Left renal cortex interstitium (tissue), 4 donors: ENCODE results near the gene MDM4. TPM values are rescaled to one million over a fixed set of nuclear protein-coding genes. Genes with fewer than 3 reads are reported as not detected.
A peak's percentile ranks its signal among the peaks of the same experiment; 100 is the strongest.

Experiments
- DNase-seq, 4 donors: peaks; one replicate each; pipeline ENCODE4 v3.0.0-alpha.2; 2013; ENCODE audit warnings: low read depth in 4 of 4, low spot score in 2 of 4, missing footprints in 1 of 4
- polyA plus RNA-seq, 4 donors: library from polyadenylated mRNA; unstranded; fragments of 120-200 nt; gene quantifications; one replicate each; pipeline ENCODE4 v1.2.1, GENCODE V29; 2013; ENCODE audit not compliant: insufficient read length in 4 of 4

MDM4 gene, protein sequence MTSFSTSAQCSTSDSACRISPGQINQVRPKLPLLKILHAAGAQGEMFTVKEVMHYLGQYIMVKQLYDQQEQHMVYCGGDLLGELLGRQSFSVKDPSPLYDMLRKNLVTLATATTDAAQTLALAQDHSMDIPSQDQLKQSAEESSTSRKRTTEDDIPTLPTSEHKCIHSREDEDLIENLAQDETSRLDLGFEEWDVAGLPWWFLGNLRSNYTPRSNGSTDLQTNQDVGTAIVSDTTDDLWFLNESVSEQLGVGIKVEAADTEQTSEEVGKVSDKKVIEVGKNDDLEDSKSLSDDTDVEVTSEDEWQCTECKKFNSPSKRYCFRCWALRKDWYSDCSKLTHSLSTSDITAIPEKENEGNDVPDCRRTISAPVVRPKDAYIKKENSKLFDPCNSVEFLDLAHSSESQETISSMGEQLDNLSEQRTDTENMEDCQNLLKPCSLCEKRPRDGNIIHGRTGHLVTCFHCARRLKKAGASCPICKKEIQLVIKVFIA
- 10 to 100 TPM; 15.9 to 85.8 (median 40.8) TPM for polyA plus RNA-seq

DNA sequence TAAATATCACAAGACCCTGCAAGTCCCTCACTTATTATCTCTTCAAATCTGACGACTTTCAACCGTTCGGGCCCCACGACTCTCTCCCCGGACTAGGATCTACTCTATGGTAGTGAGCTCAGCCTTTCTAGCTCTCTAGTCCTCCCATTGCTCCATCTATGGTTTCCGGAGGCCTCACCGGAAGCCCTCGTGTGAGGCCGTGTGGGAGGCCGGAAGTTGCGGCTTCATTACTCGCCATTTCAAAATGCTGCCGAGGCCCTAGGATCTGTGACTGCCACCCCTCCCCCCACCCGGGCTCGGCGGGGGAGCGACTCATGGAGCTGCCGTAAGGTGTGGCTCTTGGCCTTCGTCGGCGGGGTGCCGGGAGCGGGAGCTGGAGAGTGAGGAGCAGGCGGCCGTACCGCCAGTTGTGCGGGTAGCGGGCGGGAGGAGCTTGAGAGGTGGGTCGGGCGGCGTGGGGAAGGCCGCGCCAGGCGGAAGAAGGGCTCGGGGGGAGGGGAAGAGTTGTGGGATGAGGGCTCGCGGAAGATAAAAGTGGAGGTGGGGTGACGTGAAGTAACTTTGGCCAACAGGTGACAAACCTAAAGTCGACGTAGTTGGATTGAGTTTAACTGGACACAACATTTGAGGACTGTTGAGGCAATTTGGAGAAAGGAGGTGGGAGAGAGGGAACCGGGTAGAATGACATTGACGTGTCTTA lies at the start of gene MDM4:
Gene MDM4 (plus strand): TSS at position 227 of the 700 bp plus-strand sequence. CDS start 9,113 bp downstream, outside the sequence.
- DNase-seq = peak; percentile 89 to 92 (median 91)

DNA sequence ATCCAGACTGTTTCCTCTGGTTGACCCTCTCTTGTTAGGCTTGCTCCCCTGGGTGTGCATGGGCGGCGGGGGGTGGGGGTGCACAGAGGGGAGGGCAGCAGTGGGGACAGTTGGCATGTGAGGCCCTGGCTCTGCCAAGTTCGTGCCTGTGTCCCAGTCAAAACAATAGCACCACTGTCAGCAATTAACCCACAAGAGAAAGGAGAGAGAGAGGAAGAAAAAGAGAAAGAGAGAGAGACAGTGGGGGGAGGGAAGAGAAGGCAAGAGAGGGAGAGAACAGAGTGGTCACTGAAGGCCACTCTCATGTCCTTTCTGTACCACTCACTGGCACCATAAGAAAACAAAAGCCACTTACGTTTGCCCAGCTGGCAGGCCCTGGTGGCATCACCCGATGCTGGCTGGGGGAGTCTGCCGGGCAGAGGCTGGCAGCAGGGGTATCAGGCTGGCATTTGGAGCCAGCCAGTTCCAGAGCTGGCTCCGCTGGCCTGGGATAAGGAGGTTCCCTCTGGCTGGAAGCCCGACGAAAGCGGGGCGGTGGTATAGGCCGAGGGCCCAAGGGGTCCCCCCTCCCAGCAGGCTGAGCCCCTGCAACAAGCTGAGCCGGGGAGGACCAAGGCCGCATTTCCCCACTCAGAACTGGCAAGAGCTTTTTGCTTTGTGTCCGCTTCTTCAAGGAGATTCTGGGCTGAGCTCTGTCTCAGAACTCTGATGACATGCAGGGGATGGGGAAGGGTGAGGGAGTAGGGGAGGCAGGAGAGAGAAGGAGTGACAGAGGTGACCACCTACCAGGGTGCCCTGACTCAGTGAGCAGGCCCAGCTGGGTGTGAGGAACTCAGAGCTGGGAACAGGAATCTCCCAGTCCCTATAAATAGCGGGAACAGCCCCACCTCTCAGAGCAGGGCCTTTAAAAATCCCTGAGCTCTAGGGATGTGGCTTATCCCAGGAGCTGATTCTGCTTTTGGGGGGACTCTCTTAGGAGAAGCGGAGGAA lies 49.5 kb upstream of the MDM4 start:
- no peak for DNase-seq

- DNase-seq = no peak
These were observed 48.0 kb upstream of the MDM4 start for GRCh38 chr1:204468206-204468605.

- no peak for DNase-seq
These were observed 47.4 kb upstream of the MDM4 start for GRCh38 chr1:204468766-204469302.

- no peak for DNase-seq
These were observed 46.9 kb upstream of the MDM4 start for GRCh38 chr1:204469304-204469703.

DNA sequence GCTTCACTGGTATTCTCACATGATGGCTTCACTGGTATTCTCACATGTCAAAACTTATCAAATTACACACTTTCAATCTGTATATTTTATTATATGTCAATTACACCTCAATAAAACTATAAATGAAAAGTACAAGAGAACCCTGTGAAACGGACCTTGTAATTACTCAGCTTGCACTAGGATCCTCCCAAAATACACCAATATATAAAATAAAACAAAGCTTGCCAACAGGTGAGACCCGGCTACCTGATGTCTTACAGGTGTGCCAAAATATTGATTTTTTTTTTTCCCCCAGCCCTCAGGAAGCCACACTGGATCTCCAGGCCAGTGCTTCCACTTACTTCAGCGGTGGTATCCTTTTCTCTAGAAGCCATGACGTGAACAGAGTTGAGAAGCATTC lies 44.5 kb upstream of the MDM4 start:
- DNase-seq = no peak

DNA sequence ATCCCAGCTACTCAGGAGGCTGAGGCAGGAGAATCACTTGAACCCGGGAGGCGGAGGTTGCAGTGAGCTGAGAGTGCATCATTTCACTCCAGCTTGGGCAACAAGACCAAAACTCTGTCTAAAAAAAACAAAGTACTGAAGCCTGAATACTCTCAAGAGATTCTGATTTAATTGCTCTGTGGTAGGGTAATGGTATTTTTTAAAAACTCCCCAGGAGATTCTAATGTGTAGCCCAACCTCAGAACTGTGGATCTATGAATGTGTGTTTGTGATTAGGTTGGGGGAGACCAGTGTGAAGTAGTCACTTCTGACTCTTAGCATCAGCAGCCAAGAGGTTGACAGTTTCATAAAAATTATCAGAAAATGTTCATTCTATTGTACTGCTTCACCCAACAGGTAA lies 43.5 kb upstream of the MDM4 start:
- DNase-seq = no peak

DNA sequence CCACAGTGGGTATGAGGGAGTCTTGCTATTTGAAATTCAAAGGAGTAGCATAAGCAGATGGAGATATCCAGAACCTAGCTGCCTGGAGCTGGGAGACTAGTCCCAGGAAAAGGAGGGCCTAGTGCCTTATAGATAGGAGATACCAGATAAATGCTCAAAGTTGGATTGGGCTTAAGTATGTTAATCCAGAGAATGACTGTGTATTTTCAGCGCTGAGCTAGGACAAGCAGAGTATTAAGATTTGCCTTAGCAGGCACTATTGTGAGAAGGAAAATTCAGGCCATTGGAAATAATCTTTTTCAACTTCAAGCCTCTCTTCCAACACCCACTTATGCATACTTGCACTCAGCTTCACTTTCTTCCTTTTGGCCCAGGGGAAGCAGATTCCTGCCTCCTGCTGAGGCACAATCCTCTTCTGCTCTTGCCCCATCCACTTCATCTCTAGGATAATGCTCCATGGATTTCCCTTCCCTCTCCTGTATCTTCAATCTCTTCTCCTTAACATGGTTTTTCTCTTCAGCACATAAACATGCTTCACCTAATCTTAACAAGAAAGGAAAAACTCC lies 42.7 kb upstream of the MDM4 start:
- no peak for DNase-seq

- DNase-seq = no peak
These were observed 40.4 kb upstream of the MDM4 start for GRCh38 chr1:204475656-204476432.

- no peak for DNase-seq
These were observed 39.6 kb upstream of the MDM4 start for GRCh38 chr1:204476563-204476962.

DNA sequence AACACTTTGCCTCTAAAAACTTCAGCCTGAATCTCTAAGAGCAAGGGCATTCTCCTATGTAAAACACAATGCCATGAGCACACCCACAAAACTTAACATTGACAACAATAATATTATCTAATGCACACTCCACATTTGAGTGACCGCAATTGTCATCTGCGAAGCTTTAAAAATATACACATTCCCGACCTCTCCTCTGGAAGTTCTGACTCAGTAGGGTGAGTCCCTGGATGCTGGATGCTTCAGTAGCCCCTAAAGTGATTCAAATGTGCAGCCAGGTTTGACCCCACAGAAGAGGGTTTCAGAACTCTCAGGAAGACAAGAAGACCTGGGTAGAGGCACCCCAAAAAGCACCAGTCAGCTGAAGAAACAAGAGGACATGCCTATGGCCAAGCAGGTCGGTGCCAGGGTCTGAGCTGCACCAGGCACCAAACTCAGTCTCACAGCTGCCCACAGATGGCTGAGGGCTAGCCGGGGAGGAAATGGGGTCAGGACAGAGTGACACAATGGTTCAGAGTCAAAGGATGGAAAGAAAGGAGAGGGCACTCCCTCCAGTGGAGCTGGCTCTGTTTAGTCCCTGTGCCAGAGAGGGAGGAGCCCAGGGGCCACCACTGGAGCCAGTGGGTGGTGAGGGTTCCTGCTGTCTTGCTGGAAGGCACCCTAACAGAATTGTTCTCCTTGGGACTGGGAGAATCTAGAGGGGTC lies 39.0 kb upstream of the MDM4 start:
- no peak for DNase-seq

DNA sequence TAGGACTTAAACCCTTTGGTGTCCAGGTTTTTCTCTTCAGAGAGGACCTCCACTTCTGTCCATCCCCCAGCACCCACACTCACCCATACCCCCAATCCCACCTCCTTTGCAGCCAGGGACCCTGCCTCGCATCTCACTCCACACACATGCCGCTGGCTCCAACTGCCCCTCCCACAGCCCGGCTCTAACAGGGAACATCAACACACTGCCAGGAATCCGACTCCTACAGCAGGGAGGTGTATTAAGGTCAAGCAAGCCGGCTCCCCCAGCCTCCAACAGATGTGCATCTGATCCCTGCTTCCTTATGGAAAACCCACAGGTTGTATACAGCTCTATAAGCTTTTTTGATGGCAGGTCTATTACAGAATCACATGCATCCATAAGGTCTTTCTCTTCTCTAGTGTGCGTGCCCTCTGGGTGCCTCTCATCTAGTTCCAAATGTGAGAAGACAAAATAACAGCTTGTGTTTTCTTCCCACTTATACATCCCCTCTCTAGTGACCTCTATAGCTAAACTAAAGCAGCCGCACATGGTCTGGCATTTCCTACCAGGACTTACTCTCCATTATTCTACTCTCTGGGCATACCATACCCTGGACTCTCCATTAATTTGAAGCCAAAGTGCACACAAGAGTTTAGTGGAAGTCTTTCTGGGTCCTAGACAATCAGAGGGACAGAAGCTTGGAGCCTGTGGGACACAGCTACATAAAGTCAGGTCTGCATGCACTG lies 37.9 kb upstream of the MDM4 start:
- no peak for DNase-seq

- DNase-seq = no peak
These were observed 37.3 kb upstream of the MDM4 start for GRCh38 chr1:204478921-204479320.

DNA sequence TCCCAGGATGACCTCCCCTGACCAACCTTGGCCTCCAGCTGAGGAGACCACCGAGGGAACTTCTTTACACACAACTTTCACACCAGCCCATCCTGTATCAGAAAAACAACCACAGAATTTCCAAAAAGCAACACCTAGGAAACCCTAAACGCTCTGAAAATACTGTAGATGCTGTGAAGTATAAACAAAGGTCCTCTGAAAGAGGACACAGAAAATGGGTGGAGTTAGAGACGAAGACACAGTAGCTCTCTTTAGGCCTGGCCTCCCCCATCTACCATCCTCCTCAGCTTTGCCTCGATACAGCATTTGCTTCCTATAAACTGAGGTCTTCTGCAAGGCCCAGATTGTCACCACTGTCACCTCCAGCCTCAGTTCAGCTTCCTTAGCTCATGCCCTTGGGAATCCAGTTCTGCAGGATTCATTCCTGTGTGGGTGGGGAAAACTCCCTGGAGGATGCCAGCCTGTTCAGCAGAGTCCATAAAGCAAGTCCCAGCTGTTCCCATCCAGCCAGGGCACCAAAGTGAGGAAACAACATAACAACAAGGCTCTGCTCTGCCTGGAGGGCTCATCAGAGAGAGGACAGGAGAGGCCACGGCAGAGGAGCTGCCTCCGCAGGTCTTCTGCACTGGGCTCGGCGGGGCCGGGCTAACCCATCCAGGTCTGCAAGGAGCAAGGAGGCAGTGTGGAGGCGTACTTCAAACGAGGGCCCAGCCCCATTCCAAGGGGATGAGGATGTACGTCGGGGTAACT lies 36.6 kb upstream of the MDM4 start:
- no peak for DNase-seq

- DNase-seq = no peak
These were observed 35.7 kb upstream of the MDM4 start for GRCh38 chr1:204480515-204480914.

DNA sequence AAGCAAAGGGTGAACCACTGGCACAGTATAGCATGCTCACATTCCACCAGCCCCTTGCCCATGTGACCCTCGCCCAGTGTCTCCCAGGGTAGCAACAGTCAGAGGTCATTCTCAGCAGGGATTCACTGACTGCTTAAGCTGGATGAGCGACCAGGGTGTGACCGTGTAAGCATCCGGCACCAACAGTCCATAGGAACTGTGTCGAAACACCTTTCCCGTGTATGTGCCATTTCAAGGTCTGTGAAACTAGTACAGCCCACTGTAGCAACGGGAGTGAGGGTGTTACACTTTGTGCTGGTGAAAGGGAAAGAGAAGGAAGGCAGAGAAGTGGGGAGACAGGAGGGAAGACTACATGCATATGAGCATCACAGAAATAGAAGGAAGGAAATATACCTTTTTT lies 32.4 kb upstream of the MDM4 start:
- no peak for DNase-seq
